IPS-18a (cell line): Measurements from ENCODE around the gene PREX1.
"Not testable (repeated sequence)": the region's sequence is repeated elsewhere in the genome, so short reads cannot be mapped to it uniquely, and the experiment has no call there.

ENCODE experiments used
- H3K27ac ChIP-seq: one replicate; pipeline ENCODE4 v1.5.1; 2013; ENCODE audit warnings: low read length
- H3K27me3 ChIP-seq: one replicate; pipeline ENCODE4 v1.6.1; 2013; ENCODE audit warnings: mild to moderate bottlenecking, low read length; ENCODE audit not compliant: control insufficient read depth, insufficient read depth
- H3K36me3 ChIP-seq: one replicate; pipeline ENCODE4 v1.6.1; 2013; ENCODE audit warnings: low read depth, low read length; ENCODE audit not compliant: control insufficient read depth
- H3K4me1 ChIP-seq: one replicate; pipeline ENCODE4 v1.6.1; 2013; ENCODE audit warnings: low read depth, low read length; ENCODE audit not compliant: control insufficient read depth
- H3K4me3 ChIP-seq: one replicate; pipeline ENCODE4 v1.5.1; 2013; ENCODE audit warnings: low read length
- H3K9ac ChIP-seq: one replicate; pipeline ENCODE4 v1.6.1; 2013; ENCODE audit warnings: mild to moderate bottlenecking, low read length, moderate library complexity
- H3K9me3 ChIP-seq: one replicate; pipeline ENCODE4 v1.6.1; 2013; ENCODE audit warnings: low read depth, low read length; ENCODE audit not compliant: control insufficient read depth

The PREX1 gene

DNA sequence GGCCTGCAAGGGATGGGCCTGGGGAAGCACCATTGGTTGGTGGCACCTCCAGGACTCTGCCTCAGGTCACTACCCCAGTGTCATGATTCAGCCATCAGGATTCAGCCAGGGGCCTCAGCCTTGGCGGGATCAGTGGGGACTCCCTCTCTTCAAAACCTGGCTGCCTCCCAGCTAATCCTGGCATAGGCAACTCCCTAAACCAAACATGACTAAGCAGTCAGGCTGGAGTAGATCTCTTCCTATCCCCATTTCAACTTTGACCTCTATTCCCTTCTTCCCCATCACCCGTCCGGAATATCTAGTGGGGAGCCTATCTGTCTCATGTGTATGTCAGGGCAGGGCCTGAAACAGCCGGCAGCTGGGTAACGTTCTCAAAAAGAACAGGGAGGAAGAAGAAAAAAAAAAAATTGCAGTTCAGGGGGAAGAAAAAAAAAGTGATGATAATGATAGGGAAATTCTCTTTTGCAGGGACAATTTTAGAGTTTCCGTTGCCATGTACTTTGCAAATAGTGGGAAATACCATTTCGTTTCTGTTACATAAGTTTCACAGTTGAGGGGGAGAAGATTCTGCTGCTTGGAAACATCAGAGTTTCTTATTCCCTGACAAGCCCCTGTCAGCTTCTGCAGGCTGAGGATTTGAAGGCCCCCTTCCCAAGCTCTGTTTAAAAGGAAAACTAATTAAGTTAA is 4.1 kb upstream of the PREX1 start:
- Histone ChIP-seq H3K27ac (no peak overlapping the region), H3K27me3 (peaks cover 18% of the 10 kb centered on the region), H3K4me3 (no peak overlapping the region), H3K9ac (no peak overlapping the region), H3K9me3 (no peaks in the 10 kb centered on the region), H3K36me3 (no peaks in the 10 kb centered on the region), H3K4me1 (no peaks in the 10 kb centered on the region)

DNA sequence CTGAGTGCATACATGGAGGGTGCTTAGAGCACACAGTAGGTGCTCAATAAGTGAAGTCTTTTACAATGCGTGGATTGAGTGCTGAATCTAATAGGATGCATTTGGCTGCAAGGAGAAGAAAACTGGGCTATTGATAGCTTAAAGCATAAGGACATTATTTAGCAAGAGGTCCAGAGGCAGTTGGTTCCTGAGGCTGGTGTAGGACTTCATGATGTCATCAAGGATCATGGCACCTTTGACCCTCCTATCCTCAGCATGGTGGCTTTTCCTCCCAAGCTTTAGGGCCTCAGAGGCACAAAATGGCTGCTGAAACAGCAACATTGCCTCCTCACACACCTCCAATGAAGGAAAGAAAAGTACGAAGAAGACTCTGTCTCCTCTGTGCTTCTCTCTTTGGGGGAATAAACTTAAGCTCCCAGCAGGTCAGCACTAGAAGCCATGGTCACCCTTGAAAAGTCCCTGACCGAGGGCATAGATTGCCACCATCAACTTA is 3.1 kb upstream of the PREX1 start:
- no peak overlapping the region for H3K4me3 ChIP-seq
- no peak overlapping the region for H3K9ac ChIP-seq
- no peaks in the 10 kb centered on the region for H3K9me3 ChIP-seq
- no peak overlapping the region for H3K27ac ChIP-seq
- H3K27me3 ChIP-seq, result peaks cover 24% of the 10 kb centered on the region
- H3K4me1 ChIP-seq, result peaks cover 1% of the 10 kb centered on the region
- no peaks in the 10 kb centered on the region for H3K36me3 ChIP-seq

- Histone ChIP-seq H3K4me1 (peaks cover 10% of the 10 kb centered on the region), H3K4me3 (no peak overlapping the region), H3K9ac (no peak overlapping the region), H3K27me3 (peaks cover 33% of the 10 kb centered on the region), H3K9me3 (no peaks in the 10 kb centered on the region), H3K27ac (no peak overlapping the region), H3K36me3 (no peaks in the 10 kb centered on the region)
Measured at GRCh38 chr20:48829940-48830339, 2.1 kb upstream of the PREX1 start.

GRCh38 chr20:48828734-48829460 is 1.1 kb upstream of the PREX1 start:
- Histone ChIP-seq H3K4me3 (peak overlapping the region; percentile 61), H3K9ac (peak overlapping the region; percentile 19), H3K27ac (no peak overlapping the region), H3K27me3 (peaks cover 43% of the 10 kb centered on the region), H3K9me3 (no peaks in the 10 kb centered on the region), H3K36me3 (no peaks in the 10 kb centered on the region), H3K4me1 (peaks cover 14% of the 10 kb centered on the region)

- no peaks in the 10 kb centered on the region for H3K36me3 ChIP-seq
- H3K27ac ChIP-seq, result no peak overlapping the region
- peak overlapping the region; percentile 41 for H3K9ac ChIP-seq
- H3K9me3 ChIP-seq, result no peaks in the 10 kb centered on the region
- H3K4me1 ChIP-seq, result peaks cover 14% of the 10 kb centered on the region
- peaks cover 43% of the 10 kb centered on the region for H3K27me3 ChIP-seq
- peak overlapping the region; percentile 64 for H3K4me3 ChIP-seq
Measured at GRCh38 chr20:48826883-48827771, 672 bp downstream of the PREX1 start.

DNA sequence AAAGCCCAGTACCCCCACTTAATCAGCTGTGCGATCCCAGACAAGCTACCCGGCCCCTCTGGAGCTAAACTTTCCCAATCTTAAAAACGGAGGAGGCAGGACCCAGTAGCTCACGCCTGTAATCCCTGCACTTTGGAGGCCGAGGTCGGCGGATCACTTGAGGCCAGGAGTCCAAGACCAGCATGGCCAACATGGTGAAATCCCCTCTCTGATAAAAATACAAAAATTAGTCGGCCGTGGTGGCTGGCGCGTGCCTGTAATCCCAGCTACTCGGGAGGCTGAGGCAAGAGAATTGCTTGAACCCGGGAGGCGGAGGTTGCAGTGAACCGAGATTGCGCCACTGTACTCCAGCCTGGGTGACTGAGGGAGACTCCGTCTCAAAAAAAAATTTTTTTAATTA is 1.3 kb downstream of the PREX1 start:
- peak overlapping the region; percentile 64 for H3K4me3 ChIP-seq
- not testable (repeated sequence) for H3K27ac ChIP-seq, H3K9me3 ChIP-seq, H3K36me3 ChIP-seq, H3K9ac ChIP-seq
- peaks cover 14% of the 10 kb centered on the region for H3K4me1 ChIP-seq
- peaks cover 43% of the 10 kb centered on the region for H3K27me3 ChIP-seq

- no peaks in the 10 kb centered on the region for H3K9me3 ChIP-seq
- H3K4me3 ChIP-seq, result peak overlapping the region; percentile 64
- H3K27ac ChIP-seq, result no peak overlapping the region
- no peaks in the 10 kb centered on the region for H3K36me3 ChIP-seq
- no peak overlapping the region for H3K9ac ChIP-seq
- H3K27me3 ChIP-seq, result peaks cover 43% of the 10 kb centered on the region
- H3K4me1 ChIP-seq, result peaks cover 14% of the 10 kb centered on the region
Measured at GRCh38 chr20:48826069-48826468, 1.7 kb downstream of the PREX1 start.

- no peak overlapping the region for H3K27ac ChIP-seq
- H3K9me3 ChIP-seq, result no peaks in the 10 kb centered on the region
- peaks cover 14% of the 10 kb centered on the region for H3K4me1 ChIP-seq
- H3K36me3 ChIP-seq, result no peaks in the 10 kb centered on the region
- peaks cover 43% of the 10 kb centered on the region for H3K27me3 ChIP-seq
- H3K9ac ChIP-seq, result no peak overlapping the region
- H3K4me3 ChIP-seq, result peak overlapping the region; percentile 64
Measured at GRCh38 chr20:48825566-48825920, 2.3 kb downstream of the PREX1 start.

DNA sequence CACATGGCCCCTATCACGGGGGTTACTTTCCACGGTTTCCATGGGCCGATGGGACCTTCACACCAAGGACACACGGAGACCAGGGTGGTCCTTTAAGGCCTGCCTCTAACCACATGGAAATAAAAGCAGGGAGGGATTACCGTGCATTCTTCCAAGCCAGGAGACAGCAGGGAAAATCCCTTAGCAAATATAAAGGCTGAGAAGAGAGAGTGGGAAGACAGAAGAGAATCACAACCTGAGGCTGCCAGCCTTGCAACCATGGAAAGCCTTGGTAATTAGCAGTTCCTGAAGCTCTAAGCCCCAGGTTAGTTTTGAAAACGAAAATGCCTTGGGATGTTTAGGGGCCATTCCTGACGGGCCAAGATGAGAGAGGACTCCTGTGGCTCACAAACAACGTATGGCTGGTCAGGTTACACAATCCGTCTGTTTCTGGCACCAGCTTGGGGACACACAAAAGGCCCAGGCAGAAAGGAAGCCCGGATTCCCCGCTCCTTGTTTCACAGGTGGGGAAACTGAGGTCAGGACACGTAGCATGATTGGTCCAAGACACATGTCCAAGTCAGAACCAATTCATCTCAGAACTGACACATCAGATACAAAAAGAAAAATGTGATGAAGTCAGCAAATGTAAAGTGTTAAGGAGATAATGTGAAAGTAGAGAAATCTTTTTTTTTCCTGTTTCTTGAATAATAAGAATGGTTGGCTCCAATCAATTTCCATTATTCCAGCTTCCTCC is 2.8 kb downstream of the PREX1 start:
- H3K4me3 ChIP-seq, result no peak overlapping the region
- no peak overlapping the region for H3K27ac ChIP-seq
- H3K9me3 ChIP-seq, result no peaks in the 10 kb centered on the region
- H3K4me1 ChIP-seq, result peaks cover 14% of the 10 kb centered on the region
- H3K27me3 ChIP-seq, result peaks cover 43% of the 10 kb centered on the region
- H3K9ac ChIP-seq, result no peak overlapping the region
- H3K36me3 ChIP-seq, result no peaks in the 10 kb centered on the region

GRCh38 chr20:48823960-48824498 is 3.8 kb downstream of the PREX1 start:
- H3K9me3 ChIP-seq, result no peaks in the 10 kb centered on the region
- H3K4me1 ChIP-seq, result peaks cover 14% of the 10 kb centered on the region
- no peaks in the 10 kb centered on the region for H3K36me3 ChIP-seq
- H3K27ac ChIP-seq, result no peak overlapping the region
- no peak overlapping the region for H3K4me3 ChIP-seq
- H3K9ac ChIP-seq, result no peak overlapping the region
- peaks cover 35% of the 10 kb centered on the region for H3K27me3 ChIP-seq

DNA sequence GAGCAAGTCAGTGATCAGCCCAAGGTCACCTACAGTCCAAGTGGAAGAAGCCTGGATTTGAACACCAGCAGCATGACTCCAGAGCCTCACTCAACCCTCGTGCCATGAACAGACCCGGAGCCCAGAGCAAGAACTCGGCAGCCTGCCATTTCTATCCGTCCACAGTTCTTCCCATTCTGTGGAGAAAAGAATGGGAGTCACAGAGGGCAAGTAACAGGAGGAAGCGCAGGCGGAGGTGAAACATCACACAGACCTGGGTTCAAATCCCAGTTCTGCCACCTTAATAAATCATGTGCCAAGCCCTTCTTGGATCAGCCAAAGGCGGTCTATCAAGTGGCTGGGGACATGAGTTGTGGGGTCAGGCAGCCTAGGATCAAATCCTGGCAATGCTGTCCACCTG is 4.3 kb downstream of the PREX1 start:
- no peaks in the 10 kb centered on the region for H3K9me3 ChIP-seq
- H3K4me3 ChIP-seq, result no peak overlapping the region
- H3K9ac ChIP-seq, result no peak overlapping the region
- H3K27me3 ChIP-seq, result peaks cover 30% of the 10 kb centered on the region
- H3K27ac ChIP-seq, result no peak overlapping the region
- H3K4me1 ChIP-seq, result peaks cover 16% of the 10 kb centered on the region
- H3K36me3 ChIP-seq, result no peaks in the 10 kb centered on the region
